WTC11 (cell line): ENCODE measurements around the gene SST. TPM values are rescaled to one million over a fixed set of nuclear protein-coding genes. Genes with fewer than 3 reads are reported as not detected.

Experiments used
- ATF1 ChIP-seq: sonication (generic); formaldehyde crosslinking; IDR thresholded peaks from 2 replicates; pipeline ENCODE4 v1.8.1; 2023; ENCODE audit warnings: mild to moderate bottlenecking, moderate library complexity, missing genetic modification reagents
- CBFB ChIP-seq: sonication (generic); formaldehyde crosslinking; IDR thresholded peaks from 2 replicates; pipeline ENCODE4 v1.8.1; 2022; ENCODE audit warnings: mild to moderate bottlenecking, low read depth, missing genetic modification reagents
- CREB1 ChIP-seq: sonication (generic); formaldehyde crosslinking; IDR thresholded peaks from 2 replicates; pipeline ENCODE4 v1.8.0; 2023; ENCODE audit warnings: mild to moderate bottlenecking, missing genetic modification reagents
- ETV6 ChIP-seq: sonication (generic); formaldehyde crosslinking; IDR thresholded peaks from 2 replicates; pipeline ENCODE4 v1.8.1; 2022; ENCODE audit warnings: mild to moderate bottlenecking, missing genetic modification reagents
- FOXJ3 ChIP-seq: sonication (generic); formaldehyde crosslinking; IDR thresholded peaks from 2 replicates; pipeline ENCODE4 v1.9.0; 2021; ENCODE audit warnings: missing genetic modification reagents, mild to moderate bottlenecking, borderline replicate concordance
- FOXK1 ChIP-seq: sonication (generic); formaldehyde crosslinking; IDR thresholded peaks from 2 replicates; pipeline ENCODE4 v1.8.0; 2022; ENCODE audit warnings: mild to moderate bottlenecking, moderate library complexity, missing genetic modification reagents
- GTF2I ChIP-seq: fragments of 250-450 bp; sonication (Bioruptor Pico); conservative IDR thresholded peaks from 2 replicates; pipeline ENCODE4 v1.4.0; 2021; ENCODE audit warnings: mild to moderate bottlenecking
- JAZF1 ChIP-seq: fragments of 250-450 bp; sonication (Bioruptor Pico); IDR thresholded peaks from 2 replicates; pipeline ENCODE4 v1.9.0; 2021; ENCODE audit warnings: moderate library complexity, mild to moderate bottlenecking, inconsistent platforms
- NFE2L1 ChIP-seq: sonication (generic); formaldehyde crosslinking; IDR thresholded peaks from 2 replicates; pipeline ENCODE4 v1.8.1; 2023; ENCODE audit warnings: missing genetic modification reagents
- NFYB ChIP-seq: sonication (generic); formaldehyde crosslinking; conservative IDR thresholded peaks from 2 replicates; pipeline ENCODE4 v1.8.0; 2022; ENCODE audit warnings: low read depth, missing genetic modification reagents
- SMAD3 ChIP-seq: sonication (generic); formaldehyde crosslinking; IDR thresholded peaks from 2 replicates; pipeline ENCODE4 v1.8.0; 2022; ENCODE audit warnings: missing genetic modification reagents, mild to moderate bottlenecking, borderline replicate concordance
- TP53 ChIP-seq: sonication (generic); formaldehyde crosslinking; IDR thresholded peaks from 2 replicates; pipeline ENCODE4 v1.8.1; 2023; ENCODE audit warnings: mild to moderate bottlenecking, missing genetic modification reagents
- ZBTB21 ChIP-seq: sonication (generic); formaldehyde crosslinking; IDR thresholded peaks from 2 replicates; pipeline ENCODE4 v1.8.1; 2023; ENCODE audit warnings: mild to moderate bottlenecking, missing genetic modification reagents, borderline replicate concordance
- ZNF138 ChIP-seq: sonication (generic); formaldehyde crosslinking; conservative IDR thresholded peaks from 2 replicates; pipeline ENCODE4 v1.8.1; 2022; ENCODE audit warnings: mild to moderate bottlenecking, moderate library complexity, missing genetic modification reagents
- ZNF416 ChIP-seq: fragments of 250-450 bp; sonication (Bioruptor Pico); IDR thresholded peaks from 2 replicates; pipeline ENCODE4 v1.9.0; 2021; ENCODE audit warnings: mild to moderate bottlenecking, inconsistent platforms
- total RNA-seq: library from RNA; stranded (reverse); gene quantifications from 3 replicates; pipeline ENCODE4 v1.2.3, GENCODE V29; 2021
- TF ChIP-seq, protein P1 (sequence below): fragments of 250-450 bp; sonication (Bioruptor Pico); IDR thresholded peaks from 2 replicates; pipeline ENCODE4 v1.9.0; 2021; ENCODE audit warnings: mild to moderate bottlenecking
- TF ChIP-seq, protein P2 (sequence below): sonication (generic); formaldehyde crosslinking; IDR thresholded peaks from 2 replicates; pipeline ENCODE4 v1.8.0; 2022; ENCODE audit warnings: mild to moderate bottlenecking, missing genetic modification reagents
- TF ChIP-seq, protein P3 (sequence below): sonication (generic); formaldehyde crosslinking; IDR thresholded peaks from 2 replicates; pipeline ENCODE4 v1.8.1; 2023; ENCODE audit warnings: mild to moderate bottlenecking, missing genetic modification reagents, borderline replicate concordance
- TF ChIP-seq, protein P4 (sequence below): sonication (generic); formaldehyde crosslinking; IDR thresholded peaks from 2 replicates; pipeline ENCODE4 v1.8.0; 2023; ENCODE audit warnings: missing genetic modification reagents
- TF ChIP-seq, protein P5 (sequence below): sonication (generic); formaldehyde crosslinking; IDR thresholded peaks from 2 replicates; pipeline ENCODE4 v1.8.1; 2023; ENCODE audit warnings: mild to moderate bottlenecking, missing genetic modification reagents
- TF ChIP-seq, protein P6 (sequence below): fragments of 250-450 bp; sonication (Bioruptor Pico); IDR thresholded peaks from 2 replicates; pipeline ENCODE4 v2.1.2; 2022; ENCODE audit warnings: mild to moderate bottlenecking, moderate library complexity
- TF ChIP-seq, protein P7 (sequence below): sonication (generic); formaldehyde crosslinking; IDR thresholded peaks from 2 replicates; pipeline ENCODE4 v1.8.1; 2022; ENCODE audit warnings: missing genetic modification reagents, borderline replicate concordance
- TF ChIP-seq, protein P8 (sequence below): sonication (generic); formaldehyde crosslinking; IDR thresholded peaks from 2 replicates; pipeline ENCODE4 v1.8.0; 2022; ENCODE audit warnings: missing genetic modification reagents

SST gene
- total RNA-seq, 1 experiment from 2014 or later = 0.70 TPM

DNA sequence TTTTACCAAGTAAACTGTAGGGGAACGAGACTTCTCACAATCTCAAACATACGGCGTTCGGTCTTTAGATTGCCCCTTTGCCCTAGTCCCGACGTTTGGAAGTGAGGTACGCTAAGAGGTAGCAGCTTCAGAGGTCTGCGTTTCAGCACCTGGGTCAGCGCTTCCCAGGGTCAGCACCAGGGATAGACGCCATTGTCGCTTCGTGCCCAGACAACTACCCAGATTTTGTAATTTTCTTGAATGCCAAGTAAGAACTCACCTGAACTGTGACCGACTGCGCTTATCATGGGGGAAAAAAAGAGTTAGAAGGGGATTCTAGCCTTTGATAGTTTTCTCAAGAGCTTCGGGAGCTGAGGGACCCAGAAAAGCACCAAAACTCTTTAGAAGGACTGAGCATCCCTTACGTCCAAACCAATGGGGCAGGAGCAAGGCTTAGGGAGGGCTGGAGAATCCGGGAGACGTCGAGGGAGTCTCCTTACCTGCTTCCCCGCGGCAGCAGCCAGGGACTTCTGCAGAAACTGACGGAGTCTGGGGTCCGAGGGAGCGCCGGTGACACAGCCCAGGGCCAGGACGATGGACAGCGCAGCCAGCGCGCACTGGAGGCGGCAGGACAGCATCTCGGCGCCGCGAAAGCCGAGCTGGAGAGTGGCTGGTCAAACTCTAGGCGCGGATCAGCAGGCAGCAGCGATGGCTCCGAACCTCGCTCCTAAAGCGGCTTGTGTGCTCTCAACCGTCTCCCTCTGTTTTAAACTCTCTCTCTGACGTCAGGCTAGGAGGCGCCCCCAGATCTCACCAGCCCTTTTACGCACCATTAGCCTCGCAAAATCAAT lies at the start of gene SST (continued):
- TF ChIP-seq CREB1 (peak; percentile 98), NFE2L1 (CRISPR knock-in tag) (peak; percentile 96), ZNF138 (no peak; the same call in 1 of the 2 replicates), FOXK1 (CRISPR knock-in tag) (peak; percentile 93), JAZF1 (no peak), CBFB (CRISPR knock-in tag) (peak; percentile 82; the same call in 1 of the 2 replicates), ETV6 (CRISPR knock-in tag) (peak; percentile 98), ATF1 (CRISPR knock-in tag) (peak; percentile 95; the same call in 1 of the 2 replicates), TP53 (CRISPR knock-in tag) (peak; percentile 93), GTF2I (CRISPR knock-in tag) (no peak), FOXJ3 (CRISPR knock-in tag) (0 out of 2 replicates have a peak, but pooled peaks have one; percentile 64), NFYB (CRISPR knock-in tag) (peak; percentile 62), ZBTB21 (CRISPR knock-in tag) (peak; percentile 66; the same call in 1 of the 2 replicates), SMAD3 (CRISPR knock-in tag) (peak; percentile 94; the same call in 1 of the 2 replicates), ZNF416 (CRISPR knock-in tag) (peak; percentile 79; the same call in 1 of the 2 replicates)
- TF ChIP-seq, protein P1, sequence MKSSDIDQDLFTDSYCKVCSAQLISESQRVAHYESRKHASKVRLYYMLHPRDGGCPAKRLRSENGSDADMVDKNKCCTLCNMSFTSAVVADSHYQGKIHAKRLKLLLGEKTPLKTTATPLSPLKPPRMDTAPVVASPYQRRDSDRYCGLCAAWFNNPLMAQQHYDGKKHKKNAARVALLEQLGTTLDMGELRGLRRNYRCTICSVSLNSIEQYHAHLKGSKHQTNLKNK = no peak
- TF ChIP-seq, protein P2, sequence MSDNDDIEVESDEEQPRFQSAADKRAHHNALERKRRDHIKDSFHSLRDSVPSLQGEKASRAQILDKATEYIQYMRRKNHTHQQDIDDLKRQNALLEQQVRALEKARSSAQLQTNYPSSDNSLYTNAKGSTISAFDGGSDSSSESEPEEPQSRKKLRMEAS (CRISPR knock-in tag) = peak; percentile 72; the same call in 1 of the 2 replicates
- TF ChIP-seq, protein P3, sequence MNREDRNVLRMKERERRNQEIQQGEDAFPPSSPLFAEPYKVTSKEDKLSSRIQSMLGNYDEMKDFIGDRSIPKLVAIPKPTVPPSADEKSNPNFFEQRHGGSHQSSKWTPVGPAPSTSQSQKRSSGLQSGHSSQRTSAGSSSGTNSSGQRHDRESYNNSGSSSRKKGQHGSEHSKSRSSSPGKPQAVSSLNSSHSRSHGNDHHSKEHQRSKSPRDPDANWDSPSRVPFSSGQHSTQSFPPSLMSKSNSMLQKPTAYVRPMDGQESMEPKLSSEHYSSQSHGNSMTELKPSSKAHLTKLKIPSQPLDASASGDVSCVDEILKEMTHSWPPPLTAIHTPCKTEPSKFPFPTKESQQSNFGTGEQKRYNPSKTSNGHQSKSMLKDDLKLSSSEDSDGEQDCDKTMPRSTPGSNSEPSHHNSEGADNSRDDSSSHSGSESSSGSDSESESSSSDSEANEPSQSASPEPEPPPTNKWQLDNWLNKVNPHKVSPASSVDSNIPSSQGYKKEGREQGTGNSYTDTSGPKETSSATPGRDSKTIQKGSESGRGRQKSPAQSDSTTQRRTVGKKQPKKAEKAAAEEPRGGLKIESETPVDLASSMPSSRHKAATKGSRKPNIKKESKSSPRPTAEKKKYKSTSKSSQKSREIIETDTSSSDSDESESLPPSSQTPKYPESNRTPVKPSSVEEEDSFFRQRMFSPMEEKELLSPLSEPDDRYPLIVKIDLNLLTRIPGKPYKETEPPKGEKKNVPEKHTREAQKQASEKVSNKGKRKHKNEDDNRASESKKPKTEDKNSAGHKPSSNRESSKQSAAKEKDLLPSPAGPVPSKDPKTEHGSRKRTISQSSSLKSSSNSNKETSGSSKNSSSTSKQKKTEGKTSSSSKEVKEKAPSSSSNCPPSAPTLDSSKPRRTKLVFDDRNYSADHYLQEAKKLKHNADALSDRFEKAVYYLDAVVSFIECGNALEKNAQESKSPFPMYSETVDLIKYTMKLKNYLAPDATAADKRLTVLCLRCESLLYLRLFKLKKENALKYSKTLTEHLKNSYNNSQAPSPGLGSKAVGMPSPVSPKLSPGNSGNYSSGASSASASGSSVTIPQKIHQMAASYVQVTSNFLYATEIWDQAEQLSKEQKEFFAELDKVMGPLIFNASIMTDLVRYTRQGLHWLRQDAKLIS (CRISPR knock-in tag) = no peak
- TF ChIP-seq, protein P4, sequence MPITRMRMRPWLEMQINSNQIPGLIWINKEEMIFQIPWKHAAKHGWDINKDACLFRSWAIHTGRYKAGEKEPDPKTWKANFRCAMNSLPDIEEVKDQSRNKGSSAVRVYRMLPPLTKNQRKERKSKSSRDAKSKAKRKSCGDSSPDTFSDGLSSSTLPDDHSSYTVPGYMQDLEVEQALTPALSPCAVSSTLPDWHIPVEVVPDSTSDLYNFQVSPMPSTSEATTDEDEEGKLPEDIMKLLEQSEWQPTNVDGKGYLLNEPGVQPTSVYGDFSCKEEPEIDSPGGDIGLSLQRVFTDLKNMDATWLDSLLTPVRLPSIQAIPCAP (CRISPR knock-in tag) = peak; percentile 97
- TF ChIP-seq, protein P5, sequence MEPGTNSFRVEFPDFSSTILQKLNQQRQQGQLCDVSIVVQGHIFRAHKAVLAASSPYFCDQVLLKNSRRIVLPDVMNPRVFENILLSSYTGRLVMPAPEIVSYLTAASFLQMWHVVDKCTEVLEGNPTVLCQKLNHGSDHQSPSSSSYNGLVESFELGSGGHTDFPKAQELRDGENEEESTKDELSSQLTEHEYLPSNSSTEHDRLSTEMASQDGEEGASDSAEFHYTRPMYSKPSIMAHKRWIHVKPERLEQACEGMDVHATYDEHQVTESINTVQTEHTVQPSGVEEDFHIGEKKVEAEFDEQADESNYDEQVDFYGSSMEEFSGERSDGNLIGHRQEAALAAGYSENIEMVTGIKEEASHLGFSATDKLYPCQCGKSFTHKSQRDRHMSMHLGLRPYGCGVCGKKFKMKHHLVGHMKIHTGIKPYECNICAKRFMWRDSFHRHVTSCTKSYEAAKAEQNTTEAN (CRISPR knock-in tag) = peak; percentile 96
- TF ChIP-seq, protein P6, sequence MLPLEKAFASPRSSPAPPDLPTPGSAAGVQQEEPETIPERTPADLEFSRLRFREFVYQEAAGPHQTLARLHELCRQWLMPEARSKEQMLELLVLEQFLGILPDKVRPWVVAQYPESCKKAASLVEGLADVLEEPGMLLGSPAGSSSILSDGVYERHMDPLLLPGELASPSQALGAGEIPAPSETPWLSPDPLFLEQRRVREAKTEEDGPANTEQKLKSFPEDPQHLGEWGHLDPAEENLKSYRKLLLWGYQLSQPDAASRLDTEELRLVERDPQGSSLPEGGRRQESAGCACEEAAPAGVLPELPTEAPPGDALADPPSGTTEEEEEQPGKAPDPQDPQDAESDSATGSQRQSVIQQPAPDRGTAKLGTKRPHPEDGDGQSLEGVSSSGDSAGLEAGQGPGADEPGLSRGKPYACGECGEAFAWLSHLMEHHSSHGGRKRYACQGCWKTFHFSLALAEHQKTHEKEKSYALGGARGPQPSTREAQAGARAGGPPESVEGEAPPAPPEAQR (CRISPR knock-in tag) = peak; percentile 83; the same call in 1 of the 2 replicates
- TF ChIP-seq, protein P7, sequence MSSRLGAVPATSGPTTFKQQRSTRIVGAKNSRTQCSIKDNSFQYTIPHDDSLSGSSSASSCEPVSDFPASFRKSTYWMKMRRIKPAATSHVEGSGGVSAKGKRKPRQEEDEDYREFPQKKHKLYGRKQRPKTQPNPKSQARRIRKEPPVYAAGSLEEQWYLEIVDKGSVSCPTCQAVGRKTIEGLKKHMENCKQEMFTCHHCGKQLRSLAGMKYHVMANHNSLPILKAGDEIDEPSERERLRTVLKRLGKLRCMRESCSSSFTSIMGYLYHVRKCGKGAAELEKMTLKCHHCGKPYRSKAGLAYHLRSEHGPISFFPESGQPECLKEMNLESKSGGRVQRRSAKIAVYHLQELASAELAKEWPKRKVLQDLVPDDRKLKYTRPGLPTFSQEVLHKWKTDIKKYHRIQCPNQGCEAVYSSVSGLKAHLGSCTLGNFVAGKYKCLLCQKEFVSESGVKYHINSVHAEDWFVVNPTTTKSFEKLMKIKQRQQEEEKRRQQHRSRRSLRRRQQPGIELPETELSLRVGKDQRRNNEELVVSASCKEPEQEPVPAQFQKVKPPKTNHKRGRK (CRISPR knock-in tag) = peak; percentile 83; the same call in 1 of the 2 replicates
- TF ChIP-seq, protein P8, sequence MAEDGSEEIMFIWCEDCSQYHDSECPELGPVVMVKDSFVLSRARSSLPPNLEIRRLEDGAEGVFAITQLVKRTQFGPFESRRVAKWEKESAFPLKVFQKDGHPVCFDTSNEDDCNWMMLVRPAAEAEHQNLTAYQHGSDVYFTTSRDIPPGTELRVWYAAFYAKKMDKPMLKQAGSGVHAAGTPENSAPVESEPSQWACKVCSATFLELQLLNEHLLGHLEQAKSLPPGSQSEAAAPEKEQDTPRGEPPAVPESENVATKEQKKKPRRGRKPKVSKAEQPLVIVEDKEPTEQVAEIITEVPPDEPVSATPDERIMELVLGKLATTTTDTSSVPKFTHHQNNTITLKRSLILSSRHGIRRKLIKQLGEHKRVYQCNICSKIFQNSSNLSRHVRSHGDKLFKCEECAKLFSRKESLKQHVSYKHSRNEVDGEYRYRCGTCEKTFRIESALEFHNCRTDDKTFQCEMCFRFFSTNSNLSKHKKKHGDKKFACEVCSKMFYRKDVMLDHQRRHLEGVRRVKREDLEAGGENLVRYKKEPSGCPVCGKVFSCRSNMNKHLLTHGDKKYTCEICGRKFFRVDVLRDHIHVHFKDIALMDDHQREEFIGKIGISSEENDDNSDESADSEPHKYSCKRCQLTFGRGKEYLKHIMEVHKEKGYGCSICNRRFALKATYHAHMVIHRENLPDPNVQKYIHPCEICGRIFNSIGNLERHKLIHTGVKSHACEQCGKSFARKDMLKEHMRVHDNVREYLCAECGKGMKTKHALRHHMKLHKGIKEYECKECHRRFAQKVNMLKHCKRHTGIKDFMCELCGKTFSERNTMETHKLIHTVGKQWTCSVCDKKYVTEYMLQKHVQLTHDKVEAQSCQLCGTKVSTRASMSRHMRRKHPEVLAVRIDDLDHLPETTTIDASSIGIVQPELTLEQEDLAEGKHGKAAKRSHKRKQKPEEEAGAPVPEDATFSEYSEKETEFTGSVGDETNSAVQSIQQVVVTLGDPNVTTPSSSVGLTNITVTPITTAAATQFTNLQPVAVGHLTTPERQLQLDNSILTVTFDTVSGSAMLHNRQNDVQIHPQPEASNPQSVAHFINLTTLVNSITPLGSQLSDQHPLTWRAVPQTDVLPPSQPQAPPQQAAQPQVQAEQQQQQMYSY (CRISPR knock-in tag) = peak; percentile 73
